PC-9 (cell line): ENCODE data around the gene TDRD9. TPM values are rescaled to one million over a fixed set of nuclear protein-coding genes. Genes with fewer than 3 reads are reported as not detected.

Experiments
- BruUV-seq: library from RNA; stranded (reverse); fragments of 400-500 nt; replicated peaks from 2 replicates; lab custom pipeline; 2021; lab: Mats Ljungman, UMichigan
- CTCF ChIA-PET: fragments of 300-600 bp; sonication (Branson Sonifier 250); formaldehyde crosslinking; loops from one replicate; lab custom pipeline; 2022; ENCODE audit warnings: antibody characterized with exemption; lab: Charles Lee
- POLR2A ChIA-PET: fragments of 300-600 bp; sonication (Branson Sonifier 250); formaldehyde crosslinking; loops from one replicate; lab custom pipeline; 2022; ENCODE audit warnings: antibody characterized with exemption; ENCODE audit not compliant: unreplicated experiment; lab: Charles Lee
- DNase-seq, 2 experiments: peaks; one replicate each; pipeline versions ENCODE4 v3.0.0 to v3.0.0-alpha.2; 2015 to 2022; ENCODE audit warnings: mixed read lengths in 1 of 2
- H2AFZ ChIP-seq: fragments of 200-600 bp; sonication (generic); 2 replicates; pipeline ENCODE4 v1.8.1; 2017; ENCODE audit warnings: antibody characterized with exemption
- H3F3A ChIP-seq: fragments of 200-600 bp; sonication (generic); 2 replicates; pipeline ENCODE4 v1.8.1; 2017; ENCODE audit warnings: antibody characterized with exemption, mild to moderate bottlenecking, low read depth; ENCODE audit not compliant: insufficient read depth
- H3K27ac ChIP-seq: fragments of 200-600 bp; sonication (generic); 2 replicates; pipeline ENCODE4 v1.6.1; 2016; ENCODE audit warnings: mixed run types
- H3K27me3 ChIP-seq: fragments of 200-600 bp; sonication (generic); 2 replicates; pipeline ENCODE4 v1.6.1; 2016; ENCODE audit warnings: low read depth, mixed run types; ENCODE audit not compliant: insufficient read depth
- H3K36me3 ChIP-seq: fragments of 200-600 bp; sonication (generic); 2 replicates; pipeline ENCODE4 v1.6.1; 2016; ENCODE audit warnings: low read depth, mixed run types
- H3K4me1 ChIP-seq: fragments of 200-600 bp; sonication (generic); replicated peaks from 2 replicates; pipeline ENCODE4 v1.6.1; 2016; ENCODE audit warnings: mixed run types; ENCODE audit not compliant: insufficient read depth
- H3K4me2 ChIP-seq: fragments of 200-600 bp; sonication (generic); 2 replicates; pipeline ENCODE4 v1.6.1; 2017; ENCODE audit warnings: mixed run types
- H3K4me3 ChIP-seq: fragments of 200-600 bp; sonication (generic); 2 replicates; pipeline ENCODE4 v1.6.1; 2016; ENCODE audit warnings: mixed run types
- H3K79me2 ChIP-seq: fragments of 200-600 bp; sonication (generic); 2 replicates; pipeline ENCODE4 v1.6.1; 2017; ENCODE audit warnings: low read depth, mixed run types
- H3K9me2 ChIP-seq: fragments of 200-600 bp; sonication (generic); 2 replicates; pipeline ENCODE4 v1.8.1; 2017; ENCODE audit warnings: mild to moderate bottlenecking; ENCODE audit not compliant: insufficient read depth
- H3K9me3 ChIP-seq: fragments of 200-600 bp; sonication (generic); 2 replicates; pipeline ENCODE4 v1.8.1; 2016; ENCODE audit warnings: low read depth; ENCODE audit not compliant: insufficient read depth
- H4K20me1 ChIP-seq: fragments of 200-600 bp; sonication (generic); 2 replicates; pipeline ENCODE4 v1.8.1; 2017; ENCODE audit not compliant: insufficient read depth
- EZH2 ChIP-seq: fragments of 200-600 bp; sonication (generic); IDR thresholded peaks from 2 replicates; pipeline ENCODE4 v1.8.0; 2017; ENCODE audit warnings: antibody characterized with exemption, low read depth
- intact Hi-C: fragments of 100-400 bp; cut with micrococcal nuclease; formaldehyde crosslinking; loops from one replicate; pipeline ENCODE4 v1.10.0; 2022; ENCODE audit not compliant: unreplicated experiment
- total RNA-seq: library from RNA; stranded (reverse); gene quantifications from 2 replicates; pipeline ENCODE4 v1.2.3, GENCODE V29; 2021
- TF ChIP-seq, protein P1 (sequence below): fragments of 200-600 bp; sonication (generic); conservative IDR thresholded peaks from 2 replicates; pipeline ENCODE4 v1.6.1; 2017; ENCODE audit warnings: mixed run types, antibody characterized with exemption, mild to moderate bottlenecking, moderate library complexity

The TDRD9 gene
- total RNA-seq, 1 experiment from 2014 or later = 0.15 TPM

DNA sequence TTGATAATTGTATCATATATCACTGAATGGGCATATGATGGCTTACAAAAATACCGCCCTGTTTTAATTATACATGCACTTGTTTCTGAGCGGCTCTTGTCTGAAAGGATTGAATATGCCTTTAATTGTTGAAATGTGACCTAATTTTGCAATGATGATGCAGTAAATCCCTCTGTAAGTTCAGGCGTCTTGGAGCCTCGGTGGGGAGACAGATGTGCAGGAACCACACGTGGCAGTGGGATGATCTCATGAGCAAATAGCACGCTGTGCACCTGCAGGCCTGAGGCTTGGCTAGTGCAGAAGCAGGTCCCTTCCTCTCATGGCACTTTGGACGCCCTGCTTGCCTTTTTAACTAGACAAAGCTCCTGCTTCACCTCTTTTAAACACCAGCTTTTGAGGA, 108.0 kb downstream of the TDRD9 start:
- Histone ChIP-seq H2AFZ (no peak overlapping the region), H3K4me1 (no peaks in the 10 kb centered on the region), H3K27me3 (peaks cover 27% of the 10 kb centered on the region), H3K9me2 (no peaks in the 10 kb centered on the region), H3F3A (no peaks in the 10 kb centered on the region), H3K36me3 (no peaks in the 10 kb centered on the region), H4K20me1 (no peaks in the 10 kb centered on the region), H3K79me2 (no peaks in the 10 kb centered on the region), H3K4me3 (no peak overlapping the region), H3K27ac (no peak overlapping the region), H3K4me2 (no peak overlapping the region), H3K9me3 (no peaks in the 10 kb centered on the region; the same call in 1 of the 2 replicates)
- intact Hi-C loops = no loop called here
- ChIA-PET CTCF (interaction anchor here (0.6 kb wide), 1 partner anchor 581 kb away, joined by 6 read pairs; no protein-coding TSS in a partner anchor), POLR2A (no interaction called here)
- BruUV-seq = no TSS peak
- TF ChIP-seq EZH2 = no peak
- TF ChIP-seq, protein P1, sequence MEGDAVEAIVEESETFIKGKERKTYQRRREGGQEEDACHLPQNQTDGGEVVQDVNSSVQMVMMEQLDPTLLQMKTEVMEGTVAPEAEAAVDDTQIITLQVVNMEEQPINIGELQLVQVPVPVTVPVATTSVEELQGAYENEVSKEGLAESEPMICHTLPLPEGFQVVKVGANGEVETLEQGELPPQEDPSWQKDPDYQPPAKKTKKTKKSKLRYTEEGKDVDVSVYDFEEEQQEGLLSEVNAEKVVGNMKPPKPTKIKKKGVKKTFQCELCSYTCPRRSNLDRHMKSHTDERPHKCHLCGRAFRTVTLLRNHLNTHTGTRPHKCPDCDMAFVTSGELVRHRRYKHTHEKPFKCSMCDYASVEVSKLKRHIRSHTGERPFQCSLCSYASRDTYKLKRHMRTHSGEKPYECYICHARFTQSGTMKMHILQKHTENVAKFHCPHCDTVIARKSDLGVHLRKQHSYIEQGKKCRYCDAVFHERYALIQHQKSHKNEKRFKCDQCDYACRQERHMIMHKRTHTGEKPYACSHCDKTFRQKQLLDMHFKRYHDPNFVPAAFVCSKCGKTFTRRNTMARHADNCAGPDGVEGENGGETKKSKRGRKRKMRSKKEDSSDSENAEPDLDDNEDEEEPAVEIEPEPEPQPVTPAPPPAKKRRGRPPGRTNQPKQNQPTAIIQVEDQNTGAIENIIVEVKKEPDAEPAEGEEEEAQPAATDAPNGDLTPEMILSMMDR = no peak
- no peak for DNase-seq

DNA sequence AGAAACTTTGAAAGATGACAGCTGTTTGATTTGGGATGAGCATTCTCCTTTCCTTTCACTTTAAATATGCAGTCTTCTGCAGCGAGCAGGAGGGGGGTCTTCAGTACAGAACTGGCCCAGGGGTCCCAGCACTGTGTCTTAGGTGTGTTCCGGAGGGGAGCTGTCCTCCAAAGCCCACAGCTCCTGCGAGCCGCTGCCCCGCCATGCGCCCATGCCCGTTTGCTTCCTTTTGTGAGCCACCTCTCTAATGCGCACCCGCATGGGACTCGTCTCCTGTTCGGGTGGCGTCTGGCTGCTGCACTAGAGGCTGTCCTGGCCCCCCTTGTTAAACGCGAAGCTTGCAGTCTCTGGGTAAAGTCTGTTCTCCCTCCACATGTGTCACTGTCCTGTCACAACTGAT, 108.8 kb downstream of the TDRD9 start:
- H3K79me2 ChIP-seq = no peaks in the 10 kb centered on the region
- intact Hi-C loops = no loop called here
- no peaks in the 10 kb centered on the region for H3K36me3 ChIP-seq
- ChIA-PET CTCF (no interaction called here), POLR2A (no interaction called here)
- no peak overlapping the region for H2AFZ ChIP-seq
- DNase-seq = no peak
- H3K4me3 ChIP-seq = no peak overlapping the region
- H3F3A ChIP-seq = no peaks in the 10 kb centered on the region
- H3K9me3 ChIP-seq = no peaks in the 10 kb centered on the region; the same call in 1 of the 2 replicates
- H3K4me2 ChIP-seq = no peak overlapping the region
- no peaks in the 10 kb centered on the region for H3K9me2 ChIP-seq
- H3K27me3 ChIP-seq = peaks cover 27% of the 10 kb centered on the region
- no peak overlapping the region for H3K27ac ChIP-seq
- TF ChIP-seq, protein P1 = no peak
- TF ChIP-seq EZH2 = no peak
- H4K20me1 ChIP-seq = no peaks in the 10 kb centered on the region
- BruUV-seq = no TSS peak
- H3K4me1 ChIP-seq = no peaks in the 10 kb centered on the region

DNA sequence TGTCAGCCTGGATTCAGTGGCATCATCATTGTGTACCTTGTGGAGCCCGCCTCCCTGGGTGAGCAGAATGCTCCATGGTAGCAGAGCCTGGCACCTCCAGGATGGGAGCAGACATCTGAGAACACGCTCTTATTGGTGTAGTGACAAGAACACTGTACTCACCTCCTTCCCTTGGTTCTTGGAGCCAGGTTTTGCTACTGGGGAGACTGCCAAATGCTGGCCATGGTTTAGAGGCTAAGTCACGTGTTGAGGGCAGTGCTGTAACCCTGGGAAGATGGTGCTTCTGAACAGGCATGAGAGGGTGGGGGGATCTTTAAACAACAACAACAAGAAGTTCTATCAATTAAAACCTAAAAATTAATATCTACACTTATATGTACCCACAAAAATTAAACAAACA, 109.6 kb downstream of the TDRD9 start:
- Histone ChIP-seq H3K36me3 (no peaks in the 10 kb centered on the region), H3K4me1 (no peaks in the 10 kb centered on the region), H3K9me2 (no peaks in the 10 kb centered on the region), H3K79me2 (no peaks in the 10 kb centered on the region), H4K20me1 (no peaks in the 10 kb centered on the region), H3K4me3 (no peak overlapping the region), H3K27ac (no peak overlapping the region), H3K27me3 (peaks cover 27% of the 10 kb centered on the region), H2AFZ (no peak overlapping the region), H3K9me3 (no peaks in the 10 kb centered on the region; the same call in 1 of the 2 replicates), H3F3A (no peaks in the 10 kb centered on the region), H3K4me2 (no peak overlapping the region)
- BruUV-seq = no TSS peak
- TF ChIP-seq, protein P1 = no peak
- no peak for TF ChIP-seq EZH2
- POLR2A ChIA-PET = no interaction called here
- intact Hi-C loops = no loop called here
- CTCF ChIA-PET = no interaction called here
- DNase-seq = no peak
